ENCODE results near the gene LGI4. TPM values are rescaled to one million over a fixed set of nuclear protein-coding genes. Genes with fewer than 3 reads are reported as not detected.

The LGI4 gene
- total RNA-seq, 1 experiment from 2014 or later = 3.2 TPM

DNA sequence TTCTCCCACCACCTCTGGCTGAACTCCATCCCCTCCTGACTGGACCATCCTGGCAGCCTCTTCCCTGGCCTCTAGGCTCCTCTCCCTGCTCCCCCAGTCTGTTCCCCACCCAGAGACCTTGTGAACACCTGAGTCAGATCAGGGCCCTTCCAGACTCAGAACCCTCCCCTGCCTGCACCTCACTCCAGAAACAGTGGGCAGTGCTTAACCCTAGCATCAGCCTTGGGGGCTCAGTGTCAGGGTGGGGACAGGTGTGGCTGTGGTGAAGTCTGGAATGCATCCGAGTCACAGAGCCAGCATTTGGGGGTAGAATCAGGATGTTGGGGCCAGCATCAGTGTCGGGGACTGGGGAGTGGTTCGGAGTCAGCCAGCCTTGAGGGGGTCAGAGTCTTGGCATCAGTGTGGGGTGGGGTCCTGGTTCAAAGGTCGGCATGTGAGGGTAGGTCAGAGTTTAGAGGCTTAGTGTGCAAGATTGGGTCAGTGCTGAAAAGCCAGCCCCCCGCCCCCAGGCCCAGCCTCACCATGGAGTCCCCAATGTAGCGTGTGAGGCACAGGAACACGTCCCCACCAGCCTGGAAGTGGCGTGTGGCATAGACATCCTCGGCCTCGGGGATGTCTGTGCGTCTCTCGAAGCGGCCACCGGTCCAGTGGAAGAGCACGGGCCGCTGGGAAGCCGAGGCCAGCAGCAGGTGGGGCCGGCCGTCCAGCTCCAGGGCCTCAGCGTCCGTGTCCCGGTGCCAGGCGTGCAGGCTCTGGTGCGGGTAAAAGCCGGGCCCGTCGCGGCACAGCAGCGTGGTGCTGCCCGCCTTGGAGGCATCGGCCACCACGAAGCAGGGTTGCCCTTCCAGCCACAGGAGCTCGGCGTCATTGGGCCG, 8.9 kb downstream of the LGI4 start:
- Mint-ChIP-seq H3K4me1 (peaks cover 21 to 26% of the 10 kb centered on the region in 2 experiments; a peak in 3 of 4 replicates), H3K27ac (peak overlapping the region in 1 of 3 experiments; percentile 74; a peak in 4 of 7 replicates), H3K27me3 (ENCODE audit: low read depth) (peaks cover 9% of the 10 kb centered on the region), H3K36me3 (ENCODE audit: insufficient read depth in 1 of 3, low read depth in 3 of 3) (no peaks in the 10 kb centered on the region), H3K4me3 (no peak overlapping the region), H3K9me3 (no peaks in the 10 kb centered on the region)
- Histone ChIP-seq H4K91ac (ENCODE audit: insufficient read length, low read depth, low read length) (no peak overlapping the region), H3K23ac (ENCODE audit: insufficient read length, low read depth, low read length) (no peak overlapping the region), H3K9ac (ENCODE audit: extremely low read depth, insufficient read length, low read length) (no peak overlapping the region), H2AK5ac (ENCODE audit: insufficient read length, low read length) (no peak overlapping the region), H3K27me3 (ENCODE audit: insufficient read depth, low read length) (no peaks in the 10 kb centered on the region), H2BK120ac (ENCODE audit: low read depth, low read length, poor library complexity, severe bottlenecking) (no peak overlapping the region), H3K79me2 (ENCODE audit: insufficient read depth, low read length) (no peaks in the 10 kb centered on the region), H2BK20ac (ENCODE audit: low read depth, low read length, poor library complexity, severe bottlenecking) (no peak overlapping the region), H3K9me3 (ENCODE audit: control insufficient read depth, low read depth, low read length) (no peaks in the 10 kb centered on the region), H3T11ph (ENCODE audit: low read length) (no peak overlapping the region), H3K18ac (ENCODE audit: insufficient read length, low read depth, low read length) (no peak overlapping the region), H4K20me1 (ENCODE audit: control insufficient read depth, insufficient read depth, insufficient read length) (no peaks in the 10 kb centered on the region), H2BK15ac (ENCODE audit: low read depth, low read length) (no peak overlapping the region), H3K23me2 (ENCODE audit: insufficient read length, low read depth, low read length, poor library complexity, severe bottlenecking) (no peaks in the 10 kb centered on the region), H3K79me1 (ENCODE audit: insufficient read depth, low read depth, low read length, poor library complexity, severe bottlenecking) (no peaks in the 10 kb centered on the region), H2BK12ac (ENCODE audit: insufficient read length, low read depth, low read length) (no peak overlapping the region), H3K27ac (ENCODE audit: insufficient read length, low read depth, low read length) (no peak overlapping the region), H3K4me2 (ENCODE audit: insufficient read depth, insufficient read length, low read length) (no peak overlapping the region), H3K4ac (ENCODE audit: low read depth, low read length) (no peak overlapping the region), H2AFZ (ENCODE audit: low read length) (no peak overlapping the region), H3K4me1 (ENCODE audit: insufficient read depth, low read length) (no peaks in the 10 kb centered on the region; the same call in 1 of the 2 replicates), H4K5ac (ENCODE audit: insufficient read length, low read depth, low read length) (no peak overlapping the region), H2BK5ac (ENCODE audit: insufficient read length, low read length) (no peak overlapping the region), H4K8ac (replicated peaks; ENCODE audit: insufficient read length, low read depth, low read length) (no peak overlapping the region), H3K14ac (ENCODE audit: insufficient read depth, low read length) (no peak overlapping the region), H3K56ac (ENCODE audit: insufficient read length, low read depth, low read length) (no peak overlapping the region)
- WGBS (ENCODE audit: extremely low coverage, insufficient read length, low lambda C conversion rate) = no CpG with 5 or more reads among the region's 35 CpGs
- TF ChIP-seq, protein P1, sequence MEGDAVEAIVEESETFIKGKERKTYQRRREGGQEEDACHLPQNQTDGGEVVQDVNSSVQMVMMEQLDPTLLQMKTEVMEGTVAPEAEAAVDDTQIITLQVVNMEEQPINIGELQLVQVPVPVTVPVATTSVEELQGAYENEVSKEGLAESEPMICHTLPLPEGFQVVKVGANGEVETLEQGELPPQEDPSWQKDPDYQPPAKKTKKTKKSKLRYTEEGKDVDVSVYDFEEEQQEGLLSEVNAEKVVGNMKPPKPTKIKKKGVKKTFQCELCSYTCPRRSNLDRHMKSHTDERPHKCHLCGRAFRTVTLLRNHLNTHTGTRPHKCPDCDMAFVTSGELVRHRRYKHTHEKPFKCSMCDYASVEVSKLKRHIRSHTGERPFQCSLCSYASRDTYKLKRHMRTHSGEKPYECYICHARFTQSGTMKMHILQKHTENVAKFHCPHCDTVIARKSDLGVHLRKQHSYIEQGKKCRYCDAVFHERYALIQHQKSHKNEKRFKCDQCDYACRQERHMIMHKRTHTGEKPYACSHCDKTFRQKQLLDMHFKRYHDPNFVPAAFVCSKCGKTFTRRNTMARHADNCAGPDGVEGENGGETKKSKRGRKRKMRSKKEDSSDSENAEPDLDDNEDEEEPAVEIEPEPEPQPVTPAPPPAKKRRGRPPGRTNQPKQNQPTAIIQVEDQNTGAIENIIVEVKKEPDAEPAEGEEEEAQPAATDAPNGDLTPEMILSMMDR (conservative IDR thresholded peaks at IDR 0.05) = no peak
- no peak for DNase-seq
